HCT116 (cell line): Measurements from ENCODE around the gene NKX1-1.

Experiments used
- EZH2phosphoT487 ChIP-seq: fragments of 200-600 bp; IDR thresholded peaks from 2 replicates; pipeline ENCODE4 v1.6.1; 2018; ENCODE audit warnings: antibody characterized with exemption, borderline replicate concordance
- POLR2A ChIP-seq: IDR thresholded peaks from 2 replicates; pipeline ENCODE4 v1.7.0; 2011; ENCODE audit warnings: borderline replicate concordance; ENCODE audit not compliant: insufficient read depth, insufficient read length; ENCODE audit errors: extremely low read depth
- ZNF274 ChIP-seq: fragments of 200-500 bp; sonication (Bioruptor generic); IDR thresholded peaks from 2 replicates; pipeline ENCODE4 v1.6.1; 2014; ENCODE audit warnings: mild to moderate bottlenecking, low read depth, low read length, inconsistent platforms
- TF ChIP-seq, protein P1 (sequence below): IDR thresholded peaks from 2 replicates; pipeline ENCODE4 v1.6.1; 2011; ENCODE audit warnings: mild to moderate bottlenecking, low read length, moderate library complexity; ENCODE audit not compliant: insufficient replicate concordance; ENCODE audit errors: extremely low read depth

DNA sequence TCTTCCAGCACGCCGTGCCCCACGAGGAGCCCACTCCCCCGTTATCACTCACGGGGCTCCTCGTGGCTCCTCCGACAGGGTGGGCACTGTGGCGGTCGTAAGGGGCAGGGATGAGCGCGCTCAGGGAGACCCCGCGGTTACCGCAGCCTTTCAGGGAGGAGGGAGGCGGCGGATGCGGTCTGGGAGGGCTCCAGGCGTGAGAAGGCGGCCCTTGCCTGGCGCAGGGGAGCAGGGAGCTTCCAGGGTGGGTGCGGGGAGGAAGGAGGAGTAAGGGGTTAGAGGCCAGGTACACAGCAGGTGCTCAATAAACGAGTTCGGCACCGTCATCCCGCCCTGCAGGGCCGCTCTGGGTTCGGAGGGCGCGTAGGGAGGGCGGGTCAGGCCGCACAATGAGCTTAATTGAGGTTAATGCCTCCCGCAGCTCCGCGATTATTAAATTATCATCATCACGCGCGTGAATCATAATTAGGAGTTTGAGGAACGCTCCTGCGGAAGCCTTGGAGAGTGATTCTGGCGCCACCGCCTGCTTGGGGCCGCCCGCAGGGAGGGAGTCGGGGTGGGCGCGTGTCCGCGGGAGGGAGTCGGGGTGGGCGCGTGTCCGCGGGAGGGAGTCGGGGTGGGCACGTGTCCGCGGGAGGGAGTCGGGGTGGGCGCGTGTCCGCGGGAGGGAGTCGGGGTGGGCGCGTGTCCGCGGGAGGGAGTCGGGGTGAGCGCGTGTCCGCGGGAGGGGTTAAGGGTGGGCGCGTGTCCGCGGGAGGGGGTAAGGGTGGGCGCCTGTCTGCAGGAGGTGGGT is 7.6 kb upstream of the NKX1-1 start:
- TF ChIP-seq, protein P1, sequence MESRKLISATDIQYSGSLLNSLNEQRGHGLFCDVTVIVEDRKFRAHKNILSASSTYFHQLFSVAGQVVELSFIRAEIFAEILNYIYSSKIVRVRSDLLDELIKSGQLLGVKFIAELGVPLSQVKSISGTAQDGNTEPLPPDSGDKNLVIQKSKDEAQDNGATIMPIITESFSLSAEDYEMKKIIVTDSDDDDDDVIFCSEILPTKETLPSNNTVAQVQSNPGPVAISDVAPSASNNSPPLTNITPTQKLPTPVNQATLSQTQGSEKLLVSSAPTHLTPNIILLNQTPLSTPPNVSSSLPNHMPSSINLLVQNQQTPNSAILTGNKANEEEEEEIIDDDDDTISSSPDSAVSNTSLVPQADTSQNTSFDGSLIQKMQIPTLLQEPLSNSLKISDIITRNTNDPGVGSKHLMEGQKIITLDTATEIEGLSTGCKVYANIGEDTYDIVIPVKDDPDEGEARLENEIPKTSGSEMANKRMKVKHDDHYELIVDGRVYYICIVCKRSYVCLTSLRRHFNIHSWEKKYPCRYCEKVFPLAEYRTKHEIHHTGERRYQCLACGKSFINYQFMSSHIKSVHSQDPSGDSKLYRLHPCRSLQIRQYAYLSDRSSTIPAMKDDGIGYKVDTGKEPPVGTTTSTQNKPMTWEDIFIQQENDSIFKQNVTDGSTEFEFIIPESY, result no peak
- TF ChIP-seq ZNF274 (no peak), POLR2A (no peak), EZH2phosphoT487 (no peak)
